GM23248 (cell line): Measurements from ENCODE around the gene MYLK.

Experiments
- EZH2 ChIP-seq: fragments of 200-600 bp; sonication (generic); IDR thresholded peaks from 2 replicates; pipeline ENCODE4 v1.6.1; 2018; ENCODE audit warnings: antibody characterized with exemption, mild to moderate bottlenecking; ENCODE audit not compliant: insufficient read depth, poor library complexity, severe bottlenecking
- EZH2phosphoT487 ChIP-seq: fragments of 200-600 bp; sonication (generic); IDR thresholded peaks from 2 replicates; pipeline ENCODE4 v1.6.1; 2018; ENCODE audit warnings: antibody characterized with exemption, moderate library complexity, mild to moderate bottlenecking, low read depth; ENCODE audit not compliant: insufficient read depth

- TF ChIP-seq EZH2 (no peak), EZH2phosphoT487 (no peak)
These were observed 12.2 kb downstream of the MYLK start for GRCh38 chr3:123871946-123872345.
